PC-9 (cell line): ENCODE results near the gene DUOXA1. TPM values are rescaled to one million over a fixed set of nuclear protein-coding genes. Genes with fewer than 3 reads are reported as not detected.

Experiments
- BruUV-seq: library from RNA; stranded (reverse); fragments of 400-500 nt; replicated peaks from 2 replicates; lab custom pipeline; 2021; lab: Mats Ljungman, UMichigan
- CTCF ChIA-PET: fragments of 300-600 bp; sonication (Branson Sonifier 250); formaldehyde crosslinking; loops from one replicate; lab custom pipeline; 2022; ENCODE audit warnings: antibody characterized with exemption; lab: Charles Lee
- POLR2A ChIA-PET: fragments of 300-600 bp; sonication (Branson Sonifier 250); formaldehyde crosslinking; loops from one replicate; lab custom pipeline; 2022; ENCODE audit warnings: antibody characterized with exemption; ENCODE audit not compliant: unreplicated experiment; lab: Charles Lee
- DNase-seq, 2 experiments: peaks; one replicate each; pipeline versions ENCODE4 v3.0.0 to v3.0.0-alpha.2; 2015 to 2022; ENCODE audit warnings: mixed read lengths in 1 of 2
- H2AFZ ChIP-seq: fragments of 200-600 bp; sonication (generic); 2 replicates; pipeline ENCODE4 v1.8.1; 2017; ENCODE audit warnings: antibody characterized with exemption
- H3F3A ChIP-seq: fragments of 200-600 bp; sonication (generic); 2 replicates; pipeline ENCODE4 v1.8.1; 2017; ENCODE audit warnings: antibody characterized with exemption, mild to moderate bottlenecking, low read depth; ENCODE audit not compliant: insufficient read depth
- H3K27ac ChIP-seq: fragments of 200-600 bp; sonication (generic); 2 replicates; pipeline ENCODE4 v1.6.1; 2016; ENCODE audit warnings: mixed run types
- H3K27me3 ChIP-seq: fragments of 200-600 bp; sonication (generic); 2 replicates; pipeline ENCODE4 v1.6.1; 2016; ENCODE audit warnings: low read depth, mixed run types; ENCODE audit not compliant: insufficient read depth
- H3K36me3 ChIP-seq: fragments of 200-600 bp; sonication (generic); 2 replicates; pipeline ENCODE4 v1.6.1; 2016; ENCODE audit warnings: low read depth, mixed run types
- H3K4me1 ChIP-seq: fragments of 200-600 bp; sonication (generic); replicated peaks from 2 replicates; pipeline ENCODE4 v1.6.1; 2016; ENCODE audit warnings: mixed run types; ENCODE audit not compliant: insufficient read depth
- H3K4me2 ChIP-seq: fragments of 200-600 bp; sonication (generic); 2 replicates; pipeline ENCODE4 v1.6.1; 2017; ENCODE audit warnings: mixed run types
- H3K4me3 ChIP-seq: fragments of 200-600 bp; sonication (generic); 2 replicates; pipeline ENCODE4 v1.6.1; 2016; ENCODE audit warnings: mixed run types
- H3K79me2 ChIP-seq: fragments of 200-600 bp; sonication (generic); 2 replicates; pipeline ENCODE4 v1.6.1; 2017; ENCODE audit warnings: low read depth, mixed run types
- H3K9me2 ChIP-seq: fragments of 200-600 bp; sonication (generic); 2 replicates; pipeline ENCODE4 v1.8.1; 2017; ENCODE audit warnings: mild to moderate bottlenecking; ENCODE audit not compliant: insufficient read depth
- H3K9me3 ChIP-seq: fragments of 200-600 bp; sonication (generic); 2 replicates; pipeline ENCODE4 v1.8.1; 2016; ENCODE audit warnings: low read depth; ENCODE audit not compliant: insufficient read depth
- H4K20me1 ChIP-seq: fragments of 200-600 bp; sonication (generic); 2 replicates; pipeline ENCODE4 v1.8.1; 2017; ENCODE audit not compliant: insufficient read depth
- EZH2 ChIP-seq: fragments of 200-600 bp; sonication (generic); IDR thresholded peaks from 2 replicates; pipeline ENCODE4 v1.8.0; 2017; ENCODE audit warnings: antibody characterized with exemption, low read depth
- intact Hi-C: fragments of 100-400 bp; cut with micrococcal nuclease; formaldehyde crosslinking; loops from one replicate; pipeline ENCODE4 v1.10.0; 2022; ENCODE audit not compliant: unreplicated experiment
- total RNA-seq: library from RNA; stranded (reverse); gene quantifications from 2 replicates; pipeline ENCODE4 v1.2.3, GENCODE V29; 2021
- TF ChIP-seq, protein P1 (sequence below): fragments of 200-600 bp; sonication (generic); conservative IDR thresholded peaks from 2 replicates; pipeline ENCODE4 v1.6.1; 2017; ENCODE audit warnings: mixed run types, antibody characterized with exemption, mild to moderate bottlenecking, moderate library complexity

The DUOXA1 gene
- total RNA-seq, 1 experiment from 2014 or later, result 0.33 TPM

DNA sequence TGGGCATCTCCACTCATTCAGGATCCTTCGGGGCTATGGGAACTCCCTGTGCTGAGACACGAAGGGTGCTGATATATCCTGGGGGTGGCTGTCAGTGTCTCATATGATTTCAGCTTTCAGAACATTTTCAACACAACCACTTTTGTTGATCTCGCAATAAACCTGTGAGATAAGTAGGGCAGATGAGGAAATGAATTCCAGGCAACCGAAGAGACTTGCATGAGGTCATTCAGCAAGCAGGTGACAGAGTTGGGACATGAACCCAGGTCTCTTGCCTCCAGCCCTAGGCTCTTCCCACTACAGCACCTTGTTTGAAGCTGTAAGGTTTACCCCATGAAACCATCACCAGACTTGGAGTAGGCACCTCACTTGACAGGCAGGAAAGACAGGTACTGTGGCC is 16.7 kb upstream of the DUOXA1 start:
- TF ChIP-seq EZH2, result no peak
- TF ChIP-seq, protein P1, sequence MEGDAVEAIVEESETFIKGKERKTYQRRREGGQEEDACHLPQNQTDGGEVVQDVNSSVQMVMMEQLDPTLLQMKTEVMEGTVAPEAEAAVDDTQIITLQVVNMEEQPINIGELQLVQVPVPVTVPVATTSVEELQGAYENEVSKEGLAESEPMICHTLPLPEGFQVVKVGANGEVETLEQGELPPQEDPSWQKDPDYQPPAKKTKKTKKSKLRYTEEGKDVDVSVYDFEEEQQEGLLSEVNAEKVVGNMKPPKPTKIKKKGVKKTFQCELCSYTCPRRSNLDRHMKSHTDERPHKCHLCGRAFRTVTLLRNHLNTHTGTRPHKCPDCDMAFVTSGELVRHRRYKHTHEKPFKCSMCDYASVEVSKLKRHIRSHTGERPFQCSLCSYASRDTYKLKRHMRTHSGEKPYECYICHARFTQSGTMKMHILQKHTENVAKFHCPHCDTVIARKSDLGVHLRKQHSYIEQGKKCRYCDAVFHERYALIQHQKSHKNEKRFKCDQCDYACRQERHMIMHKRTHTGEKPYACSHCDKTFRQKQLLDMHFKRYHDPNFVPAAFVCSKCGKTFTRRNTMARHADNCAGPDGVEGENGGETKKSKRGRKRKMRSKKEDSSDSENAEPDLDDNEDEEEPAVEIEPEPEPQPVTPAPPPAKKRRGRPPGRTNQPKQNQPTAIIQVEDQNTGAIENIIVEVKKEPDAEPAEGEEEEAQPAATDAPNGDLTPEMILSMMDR, result no peak
- DNase-seq, result peak; percentile 22 to 71
- H3K4me3 ChIP-seq, result no peak overlapping the region
- 0 out of 2 replicates have a peak overlapping the region, but pooled peaks have one; percentile 31 for H3K4me2 ChIP-seq
- H4K20me1 ChIP-seq, result no peaks in the 10 kb centered on the region
- ChIA-PET POLR2A (interaction anchor here (0.5 to 0.6 kb wide), 3 partner anchors 12 to 21 kb away, joined by 3 to 19 read pairs (median 4); no protein-coding TSS in a partner anchor), CTCF (interaction anchor here (0.5 kb wide), 1 partner anchor 80 kb away, joined by 10 read pairs; no protein-coding TSS in a partner anchor)
- no peaks in the 10 kb centered on the region for H3K9me3 ChIP-seq
- no peak overlapping the region for H2AFZ ChIP-seq
- H3K4me1 ChIP-seq, result peaks cover 15% of the 10 kb centered on the region
- H3K9me2 ChIP-seq, result no peaks in the 10 kb centered on the region
- intact Hi-C loops, result no loop called here
- H3K27ac ChIP-seq, result peak overlapping the region; percentile 9; the same call in 1 of the 2 replicates
- BruUV-seq, result no TSS peak
- no peaks in the 10 kb centered on the region for H3K36me3 ChIP-seq
- peaks cover 4% of the 10 kb centered on the region; the same call in 1 of the 2 replicates for H3F3A ChIP-seq
- no peaks in the 10 kb centered on the region for H3K79me2 ChIP-seq
- H3K27me3 ChIP-seq, result no peaks in the 10 kb centered on the region

DNA sequence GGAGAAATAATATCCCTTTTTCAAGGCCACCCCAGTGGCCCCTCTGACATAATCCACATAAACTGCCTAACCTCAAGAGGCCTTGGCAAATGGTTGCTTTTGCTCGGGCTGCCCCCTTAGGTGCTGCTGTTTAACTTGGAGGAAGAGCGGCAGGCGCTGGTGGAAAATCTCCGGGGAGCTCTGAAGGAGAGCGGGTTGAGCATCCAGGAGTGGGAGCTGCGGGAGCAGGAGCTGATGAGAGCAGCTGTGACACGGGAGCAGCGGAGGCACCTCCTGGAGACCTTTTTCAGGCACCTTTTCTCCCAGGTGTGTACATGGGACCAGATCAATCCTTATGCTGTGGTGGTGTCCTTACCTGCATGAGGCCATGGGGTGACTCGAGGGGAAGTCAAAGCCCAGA is 15.1 kb upstream of the DUOXA1 start:
- peaks cover 15% of the 10 kb centered on the region for H3K4me1 ChIP-seq
- DNase-seq, result no peak
- no peaks in the 10 kb centered on the region for H4K20me1 ChIP-seq
- no peaks in the 10 kb centered on the region for H3K27me3 ChIP-seq
- intact Hi-C loops, result no loop called here
- no peaks in the 10 kb centered on the region for H3K79me2 ChIP-seq
- no peak overlapping the region for H3K4me3 ChIP-seq
- H3K36me3 ChIP-seq, result no peaks in the 10 kb centered on the region
- peaks cover 4% of the 10 kb centered on the region; the same call in 1 of the 2 replicates for H3F3A ChIP-seq
- POLR2A ChIA-PET, result no interaction called here
- BruUV-seq, result no TSS peak
- no peak overlapping the region for H2AFZ ChIP-seq
- no peaks in the 10 kb centered on the region for H3K9me2 ChIP-seq
- no peak overlapping the region for H3K27ac ChIP-seq
- no peak overlapping the region for H3K4me2 ChIP-seq
- TF ChIP-seq, protein P1, result no peak
- TF ChIP-seq EZH2, result no peak
- no peaks in the 10 kb centered on the region for H3K9me3 ChIP-seq
- CTCF ChIA-PET, result no interaction called here

DNA sequence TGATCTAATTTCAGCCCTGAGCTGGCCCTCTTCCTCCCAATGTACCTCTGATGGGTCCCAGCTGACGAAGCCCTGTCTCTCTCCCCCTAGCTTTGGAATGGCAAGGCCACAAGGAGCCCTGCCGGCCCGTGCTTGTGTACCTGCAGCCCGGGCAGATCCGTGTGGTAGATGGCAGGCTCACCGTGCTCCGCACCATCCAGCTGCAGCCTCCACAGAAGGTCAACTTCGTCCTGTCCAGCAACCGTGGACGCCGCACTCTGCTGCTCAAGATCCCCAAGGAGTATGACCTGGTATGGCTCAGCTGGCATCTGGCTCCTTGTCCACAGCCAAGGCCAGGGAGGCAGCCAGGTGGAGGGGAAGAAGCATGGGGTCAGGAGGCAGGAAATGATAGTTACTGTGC is 14.3 kb upstream of the DUOXA1 start:
- peaks cover 15% of the 10 kb centered on the region for H3K4me1 ChIP-seq
- H4K20me1 ChIP-seq, result no peaks in the 10 kb centered on the region
- no peak overlapping the region for H3K4me3 ChIP-seq
- intact Hi-C loops, result no loop called here
- ChIA-PET CTCF (no interaction called here), POLR2A (no interaction called here)
- no peak for DNase-seq
- TF ChIP-seq, protein P1, result no peak
- TF ChIP-seq EZH2, result no peak
- H3K9me2 ChIP-seq, result no peaks in the 10 kb centered on the region
- H2AFZ ChIP-seq, result no peak overlapping the region
- H3K27me3 ChIP-seq, result no peaks in the 10 kb centered on the region
- no peaks in the 10 kb centered on the region for H3K36me3 ChIP-seq
- no peak overlapping the region for H3K27ac ChIP-seq
- H3F3A ChIP-seq, result peaks cover 4% of the 10 kb centered on the region; the same call in 1 of the 2 replicates
- H3K4me2 ChIP-seq, result no peak overlapping the region
- H3K9me3 ChIP-seq, result no peaks in the 10 kb centered on the region
- BruUV-seq, result no TSS peak
- no peaks in the 10 kb centered on the region for H3K79me2 ChIP-seq
